Caco-2 (cell line): ENCODE measurements around the gene CFAP97. TPM values are rescaled to one million over a fixed set of nuclear protein-coding genes. Genes with fewer than 3 reads are reported as not detected.

Experiments used
- BruUV-seq: library from RNA; stranded (reverse); fragments of 400-500 nt; replicated peaks from 2 replicates; lab custom pipeline; 2021; lab: Mats Ljungman, UMichigan
- CTCF ChIA-PET: fragments of 300-600 bp; sonication (Branson Sonifier 250); formaldehyde crosslinking; loops from one replicate; lab custom pipeline; 2022; ENCODE audit warnings: antibody characterized with exemption; lab: Charles Lee
- POLR2A ChIA-PET: fragments of 300-600 bp; sonication (Branson Sonifier 250); formaldehyde crosslinking; loops from one replicate; lab custom pipeline; 2022; ENCODE audit warnings: antibody characterized with exemption; lab: Charles Lee
- DNase-seq, 2 experiments: peaks; one replicate each; pipeline versions ENCODE4 v3.0.0 to v3.0.0-alpha.2; 2020 to 2022
- H3K27me3 ChIP-seq: replicated peaks from 2 replicates; pipeline ENCODE4 v1.6.0; 2011; ENCODE audit warnings: low read length; ENCODE audit not compliant: control insufficient read depth, insufficient read depth
- H3K36me3 ChIP-seq: 2 replicates; pipeline ENCODE4 v1.5.1; 2011; ENCODE audit warnings: low read length; ENCODE audit not compliant: control insufficient read depth, insufficient read depth
- H3K4me1 ChIP-seq: fragments of 250-450 bp; sonication (Bioruptor Pico); 2 replicates; pipeline ENCODE4 v1.5.1; 2020; ENCODE audit warnings: mild to moderate bottlenecking
- H3K4me3 ChIP-seq: 2 replicates; pipeline ENCODE4 v1.5.1; 2011; ENCODE audit warnings: low read depth, mild to moderate bottlenecking, control low read depth, low read length
- H3K9me3 ChIP-seq: fragments of 250-450 bp; sonication (Bioruptor Pico); 2 replicates; pipeline ENCODE4 v1.5.1; 2020; ENCODE audit warnings: mild to moderate bottlenecking, moderate library complexity
- H3K27ac Mint-ChIP-seq: one replicate; pipeline ENCODE4 v1.8.0; 2022; ENCODE audit warnings: mixed read lengths; ENCODE audit not compliant: unreplicated experiment
- H3K27me3 Mint-ChIP-seq: one replicate; pipeline ENCODE4 v1.8.0; 2022; ENCODE audit warnings: mixed read lengths; ENCODE audit not compliant: insufficient read depth, unreplicated experiment
- H3K36me3 Mint-ChIP-seq: one replicate; pipeline ENCODE4 v1.8.0; 2022; ENCODE audit warnings: mild to moderate bottlenecking, mixed read lengths; ENCODE audit not compliant: insufficient read depth, unreplicated experiment
- H3K4me1 Mint-ChIP-seq: one replicate; pipeline ENCODE4 v1.8.0; 2022; ENCODE audit warnings: low read depth, mixed read lengths; ENCODE audit not compliant: unreplicated experiment
- H3K4me3 Mint-ChIP-seq: one replicate; pipeline ENCODE4 v1.8.0; 2022; ENCODE audit warnings: mild to moderate bottlenecking, moderate library complexity, mixed read lengths; ENCODE audit not compliant: unreplicated experiment
- H3K9me3 Mint-ChIP-seq: one replicate; pipeline ENCODE4 v1.8.0; 2022; ENCODE audit warnings: mixed read lengths; ENCODE audit not compliant: unreplicated experiment
- intact Hi-C: fragments of 100-400 bp; cut with micrococcal nuclease; formaldehyde crosslinking; loops from one replicate; pipeline ENCODE4 v1.10.0; 2022; ENCODE audit not compliant: unreplicated experiment
- total RNA-seq: library from RNA; stranded (reverse); gene quantifications from 2 replicates; pipeline ENCODE4 v1.2.3, GENCODE V29; 2022
- TF ChIP-seq, protein P1 (sequence below), 2 experiments: fragments of 200-600 bp in 1 of 2; IDR thresholded peaks; 1 replicate in 1 of 2; 2 replicates in 1 of 2; pipeline versions ENCODE4 v1.5.1 to v1.8.0; 2011 to 2022; ENCODE audit warnings: antibody characterized with exemption in 1 of 2, control low read depth in 1 of 2, inconsistent platforms in 1 of 2, low read depth in 1 of 2, low read length in 1 of 2, mild to moderate bottlenecking in 1 of 2, moderate library complexity in 1 of 2; ENCODE audit not compliant: insufficient read depth in 1 of 2, severe bottlenecking in 1 of 2, unreplicated experiment in 1 of 2

Gene CFAP97
- total RNA-seq, 1 experiment from 2014 or later: 20.3 TPM

DNA sequence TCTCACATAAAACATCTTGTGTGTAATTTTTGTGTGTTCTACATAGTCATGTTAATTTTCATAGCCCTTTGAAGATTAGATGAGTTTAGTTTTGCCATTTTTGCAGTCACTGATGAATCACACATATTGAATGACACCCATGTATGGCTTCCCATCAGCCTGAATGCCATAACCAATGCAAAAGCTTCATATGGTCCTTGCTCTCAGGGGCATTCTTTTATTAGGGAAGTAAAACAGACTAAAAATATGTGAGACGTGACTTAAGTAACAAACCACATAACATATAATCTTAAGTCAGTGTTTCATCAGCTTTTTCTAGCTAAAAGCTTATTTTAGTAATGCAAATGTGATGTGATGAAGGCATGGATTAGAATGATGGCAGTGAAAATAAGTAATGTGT is 52.5 kb downstream of the CFAP97 start:
- Histone ChIP-seq H3K36me3 (no peaks in the 10 kb centered on the region), H3K4me1 (no peaks in the 10 kb centered on the region), H3K4me3 (no peak overlapping the region), H3K27me3 (no peaks in the 10 kb centered on the region), H3K9me3 (no peaks in the 10 kb centered on the region)
- no peak for DNase-seq
- Mint-ChIP-seq H3K27me3 (no peaks in the 10 kb centered on the region), H3K4me3 (no peak overlapping the region), H3K4me1 (no peaks in the 10 kb centered on the region), H3K36me3 (peaks cover 5% of the 10 kb centered on the region), H3K27ac (no peak overlapping the region), H3K9me3 (no peaks in the 10 kb centered on the region)
- ChIA-PET CTCF (no interaction called here), POLR2A (no interaction called here)
- intact Hi-C loops: no loop called here
- BruUV-seq: no TSS peak
- TF ChIP-seq, protein P1, sequence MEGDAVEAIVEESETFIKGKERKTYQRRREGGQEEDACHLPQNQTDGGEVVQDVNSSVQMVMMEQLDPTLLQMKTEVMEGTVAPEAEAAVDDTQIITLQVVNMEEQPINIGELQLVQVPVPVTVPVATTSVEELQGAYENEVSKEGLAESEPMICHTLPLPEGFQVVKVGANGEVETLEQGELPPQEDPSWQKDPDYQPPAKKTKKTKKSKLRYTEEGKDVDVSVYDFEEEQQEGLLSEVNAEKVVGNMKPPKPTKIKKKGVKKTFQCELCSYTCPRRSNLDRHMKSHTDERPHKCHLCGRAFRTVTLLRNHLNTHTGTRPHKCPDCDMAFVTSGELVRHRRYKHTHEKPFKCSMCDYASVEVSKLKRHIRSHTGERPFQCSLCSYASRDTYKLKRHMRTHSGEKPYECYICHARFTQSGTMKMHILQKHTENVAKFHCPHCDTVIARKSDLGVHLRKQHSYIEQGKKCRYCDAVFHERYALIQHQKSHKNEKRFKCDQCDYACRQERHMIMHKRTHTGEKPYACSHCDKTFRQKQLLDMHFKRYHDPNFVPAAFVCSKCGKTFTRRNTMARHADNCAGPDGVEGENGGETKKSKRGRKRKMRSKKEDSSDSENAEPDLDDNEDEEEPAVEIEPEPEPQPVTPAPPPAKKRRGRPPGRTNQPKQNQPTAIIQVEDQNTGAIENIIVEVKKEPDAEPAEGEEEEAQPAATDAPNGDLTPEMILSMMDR (IDR thresholded peaks at IDR 0.05; ENCODE audit: insufficient read depth in 1 of 2, low read depth in 1 of 2, low read length in 1 of 2, severe bottlenecking in 1 of 2, unreplicated experiment in 1 of 2): no peak

DNA sequence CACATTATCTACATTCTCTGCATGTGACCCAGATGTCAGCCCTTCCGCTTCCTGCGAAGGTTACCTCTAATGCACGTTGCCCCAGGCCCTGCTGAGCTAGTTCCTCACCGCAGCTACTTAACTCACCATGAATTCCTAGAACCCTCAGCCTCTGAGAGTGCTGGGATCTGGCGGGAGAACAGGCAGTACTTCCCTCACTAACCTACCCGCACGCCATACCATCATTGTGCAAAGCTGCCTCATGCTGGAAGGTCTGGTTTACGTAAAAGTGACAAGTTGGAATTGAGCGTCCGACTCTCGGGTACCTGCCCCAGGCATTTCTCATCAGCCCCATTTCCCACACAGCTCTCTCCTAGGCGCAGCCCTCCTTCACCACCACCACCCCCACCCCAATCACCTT is 54.4 kb downstream of the CFAP97 start:
- Histone ChIP-seq H3K4me3 (no peak overlapping the region), H3K36me3 (peaks cover 2% of the 10 kb centered on the region), H3K9me3 (no peaks in the 10 kb centered on the region), H3K4me1 (no peaks in the 10 kb centered on the region), H3K27me3 (no peaks in the 10 kb centered on the region)
- no TSS peak for BruUV-seq
- Mint-ChIP-seq H3K4me1 (no peaks in the 10 kb centered on the region), H3K27me3 (no peaks in the 10 kb centered on the region), H3K4me3 (no peak overlapping the region), H3K27ac (no peak overlapping the region), H3K36me3 (peaks cover 14% of the 10 kb centered on the region), H3K9me3 (no peaks in the 10 kb centered on the region)
- DNase-seq: no peak
- ChIA-PET POLR2A (no interaction called here), CTCF (no interaction called here)
- intact Hi-C loops: loop anchor here (10.0 kb wide), 1 partner anchor 245 kb away; the partner anchor contains the start of genes ANKRD37 and LRP2BP
- TF ChIP-seq, protein P1 (IDR thresholded peaks at IDR 0.05; ENCODE audit: insufficient read depth in 1 of 2, low read depth in 1 of 2, low read length in 1 of 2, severe bottlenecking in 1 of 2, unreplicated experiment in 1 of 2): no peak

DNA sequence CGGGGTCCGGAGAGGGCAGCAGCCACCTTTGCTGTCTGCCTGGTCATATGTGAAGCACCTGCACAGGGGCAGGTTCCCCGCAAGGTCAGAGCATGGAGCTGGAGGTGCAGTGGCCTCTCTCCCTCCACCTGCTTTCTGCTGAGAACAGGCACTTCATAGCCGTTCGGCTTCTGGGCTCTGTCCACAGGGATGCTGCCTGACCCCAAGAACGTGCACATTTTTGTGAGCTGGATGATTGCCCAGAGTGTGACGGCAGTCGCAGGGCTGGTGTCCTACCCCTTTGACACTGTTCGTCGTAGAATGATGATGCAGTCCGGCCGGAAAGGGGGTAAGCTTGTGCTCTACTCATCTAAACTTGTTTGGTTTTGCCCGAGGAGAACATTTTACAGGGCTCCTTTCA is 58.2 kb downstream of the CFAP97 start:
- POLR2A ChIA-PET: no interaction called here
- TF ChIP-seq, protein P1 (IDR thresholded peaks at IDR 0.05; ENCODE audit: insufficient read depth in 1 of 2, low read depth in 1 of 2, low read length in 1 of 2, severe bottlenecking in 1 of 2, unreplicated experiment in 1 of 2): no peak
- H3K27me3 Mint-ChIP-seq: no peaks in the 10 kb centered on the region
- intact Hi-C loops: loop anchor here (10.0 kb wide), 1 partner anchor 249 kb away; the partner anchor contains the start of genes ANKRD37 and LRP2BP
- Histone ChIP-seq H3K4me1 (peaks cover 8% of the 10 kb centered on the region; the same call in 1 of the 2 replicates), H3K27me3 (no peaks in the 10 kb centered on the region), H3K4me3 (no peak overlapping the region), H3K9me3 (no peaks in the 10 kb centered on the region), H3K36me3 (peaks cover 2% of the 10 kb centered on the region)
- H3K36me3 Mint-ChIP-seq: peaks cover 26% of the 10 kb centered on the region
- H3K4me3 Mint-ChIP-seq: no peak overlapping the region
- H3K9me3 Mint-ChIP-seq: no peaks in the 10 kb centered on the region
- no peak for DNase-seq
- no TSS peak for BruUV-seq
- H3K27ac Mint-ChIP-seq: no peak overlapping the region
- H3K4me1 Mint-ChIP-seq: no peaks in the 10 kb centered on the region
- CTCF ChIA-PET: no interaction called here
